ENCODE data around the gene SYNPO2.

DNA sequence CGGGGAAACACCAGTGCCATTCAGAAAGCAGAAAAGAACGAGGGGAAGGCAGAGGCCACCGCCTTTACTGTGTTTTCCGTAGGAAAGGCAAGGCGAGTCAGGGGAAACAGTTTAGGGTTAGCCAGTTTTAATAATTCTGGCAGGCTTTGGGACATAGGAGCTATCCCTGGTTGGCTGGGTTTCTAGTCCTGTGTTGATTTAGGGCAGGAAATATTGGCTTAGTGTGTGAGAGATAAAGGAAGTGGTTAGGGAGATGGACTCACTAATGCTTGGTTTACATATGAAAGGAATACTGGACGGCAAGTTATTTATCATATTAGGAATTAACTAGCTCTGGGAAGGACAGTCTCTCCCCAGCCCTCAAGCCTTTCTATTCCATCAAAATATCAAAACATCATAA is 53.1 kb downstream of the SYNPO2 start:
- TF ChIP-seq, protein P1, sequence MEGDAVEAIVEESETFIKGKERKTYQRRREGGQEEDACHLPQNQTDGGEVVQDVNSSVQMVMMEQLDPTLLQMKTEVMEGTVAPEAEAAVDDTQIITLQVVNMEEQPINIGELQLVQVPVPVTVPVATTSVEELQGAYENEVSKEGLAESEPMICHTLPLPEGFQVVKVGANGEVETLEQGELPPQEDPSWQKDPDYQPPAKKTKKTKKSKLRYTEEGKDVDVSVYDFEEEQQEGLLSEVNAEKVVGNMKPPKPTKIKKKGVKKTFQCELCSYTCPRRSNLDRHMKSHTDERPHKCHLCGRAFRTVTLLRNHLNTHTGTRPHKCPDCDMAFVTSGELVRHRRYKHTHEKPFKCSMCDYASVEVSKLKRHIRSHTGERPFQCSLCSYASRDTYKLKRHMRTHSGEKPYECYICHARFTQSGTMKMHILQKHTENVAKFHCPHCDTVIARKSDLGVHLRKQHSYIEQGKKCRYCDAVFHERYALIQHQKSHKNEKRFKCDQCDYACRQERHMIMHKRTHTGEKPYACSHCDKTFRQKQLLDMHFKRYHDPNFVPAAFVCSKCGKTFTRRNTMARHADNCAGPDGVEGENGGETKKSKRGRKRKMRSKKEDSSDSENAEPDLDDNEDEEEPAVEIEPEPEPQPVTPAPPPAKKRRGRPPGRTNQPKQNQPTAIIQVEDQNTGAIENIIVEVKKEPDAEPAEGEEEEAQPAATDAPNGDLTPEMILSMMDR (IDR thresholded peaks at IDR 0.05), result no peak
- TF ChIP-seq POLR2A (IDR thresholded peaks at IDR 0.05), result no peak

All from testis (tissue), 2 donors.